HAP-1 (cell line): ENCODE results near the gene ACR.

Experiments used
- DNase-seq, 2 experiments: peaks; one replicate each; pipeline ENCODE4 v3.0.0-alpha.2; 2016 to 2020; ENCODE audit warnings: low spot score in 2 of 2
- H3K27me3 ChIP-seq: fragments of 250-450 bp; sonication (Bioruptor Pico); 2 replicates; pipeline ENCODE4 v1.5.1; 2020; ENCODE audit warnings: low read depth, mild to moderate bottlenecking, moderate library complexity
- H3K36me3 ChIP-seq: fragments of 250-450 bp; sonication (Bioruptor Pico); replicated peaks from 2 replicates; pipeline ENCODE4 v1.5.1; 2020; ENCODE audit warnings: mild to moderate bottlenecking
- H3K4me1 ChIP-seq: fragments of 250-450 bp; sonication (Bioruptor Pico); 2 replicates; pipeline ENCODE4 v1.5.1; 2020; ENCODE audit warnings: mild to moderate bottlenecking
- H3K4me3 ChIP-seq: fragments of 250-450 bp; sonication (Bioruptor Pico); 2 replicates; pipeline ENCODE4 v1.5.1; 2020; ENCODE audit warnings: mild to moderate bottlenecking, moderate library complexity
- H3K9me3 ChIP-seq: fragments of 250-450 bp; sonication (Bioruptor Pico); 2 replicates; pipeline ENCODE4 v1.5.1; 2020; ENCODE audit warnings: mild to moderate bottlenecking, moderate library complexity
- in situ Hi-C: fragments of 300-500 bp; cut with MboI; formaldehyde crosslinking; loops from 3 replicates; pipeline ENCODE4 v1.14.3; 2020; ENCODE audit warnings: low sequenced_read_pairs, inconsistent platforms, mixed read lengths

ACR gene

GRCh38 chr22:50699001-50699755, 38.8 kb upstream of the ACR start:
- DNase-seq: no peak
- Histone ChIP-seq H3K27me3 (no peaks in the 10 kb centered on the region), H3K9me3 (no peaks in the 10 kb centered on the region), H3K4me1 (no peaks in the 10 kb centered on the region), H3K36me3 (no peaks in the 10 kb centered on the region), H3K4me3 (no peak overlapping the region)
- in situ Hi-C loops: no loop called here

GRCh38 chr22:50699756-50700386, 38.1 kb upstream of the ACR start:
- Histone ChIP-seq H3K4me3 (no peak overlapping the region), H3K4me1 (no peaks in the 10 kb centered on the region), H3K27me3 (no peaks in the 10 kb centered on the region), H3K9me3 (no peaks in the 10 kb centered on the region), H3K36me3 (no peaks in the 10 kb centered on the region)
- in situ Hi-C loops: no loop called here
- no peak for DNase-seq

- no peak overlapping the region for H3K4me3 ChIP-seq
- H3K36me3 ChIP-seq: no peaks in the 10 kb centered on the region
- DNase-seq: no peak
- H3K9me3 ChIP-seq: no peaks in the 10 kb centered on the region
- no peaks in the 10 kb centered on the region for H3K27me3 ChIP-seq
- in situ Hi-C loops: no loop called here
- no peaks in the 10 kb centered on the region for H3K4me1 ChIP-seq
Observed at GRCh38 chr22:50700387-50701075, 37.5 kb upstream of the ACR start.

GRCh38 chr22:50701076-50701419, 37.0 kb upstream of the ACR start:
- no peaks in the 10 kb centered on the region for H3K36me3 ChIP-seq
- H3K4me1 ChIP-seq: no peaks in the 10 kb centered on the region
- no peaks in the 10 kb centered on the region for H3K9me3 ChIP-seq
- no peaks in the 10 kb centered on the region for H3K27me3 ChIP-seq
- in situ Hi-C loops: no loop called here
- H3K4me3 ChIP-seq: no peak overlapping the region
- no peak for DNase-seq

DNA sequence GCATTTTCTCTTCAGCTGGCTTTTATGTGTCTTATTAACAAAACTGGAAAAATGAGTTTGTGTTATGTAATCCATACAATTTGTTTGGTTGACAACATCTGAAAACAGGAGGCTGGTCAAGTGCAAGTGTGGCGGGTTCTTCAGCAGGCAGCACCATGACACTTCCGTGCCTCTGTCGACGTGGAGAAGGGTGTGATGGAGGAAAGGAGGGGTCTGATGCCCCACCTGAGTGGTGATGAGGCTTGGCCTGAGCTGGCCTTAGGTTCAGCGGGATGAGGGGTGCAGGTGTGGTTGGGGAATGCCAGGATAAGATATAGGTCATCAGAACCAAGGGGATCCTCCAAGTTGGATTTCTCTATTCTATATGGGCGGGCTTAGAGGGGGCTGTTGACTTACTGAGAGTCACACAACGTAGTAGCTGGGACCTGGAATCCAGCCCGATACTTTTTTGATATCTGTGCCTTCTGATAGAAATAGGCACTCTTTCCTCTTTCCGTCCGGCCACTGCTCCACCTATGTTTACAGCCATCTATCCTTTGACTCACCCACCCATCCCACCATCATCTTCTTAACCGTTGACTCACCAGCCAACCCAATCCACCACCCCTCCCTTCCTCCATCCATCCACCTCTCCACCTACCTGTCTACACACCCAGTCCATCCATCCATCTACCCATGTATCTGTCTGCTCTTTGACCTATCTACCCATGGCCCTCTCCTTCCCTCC, 36.4 kb upstream of the ACR start:
- in situ Hi-C loops: no loop called here
- no peak overlapping the region for H3K4me3 ChIP-seq
- no peaks in the 10 kb centered on the region for H3K4me1 ChIP-seq
- DNase-seq: no peak
- no peaks in the 10 kb centered on the region for H3K27me3 ChIP-seq
- no peaks in the 10 kb centered on the region for H3K36me3 ChIP-seq
- H3K9me3 ChIP-seq: no peaks in the 10 kb centered on the region

- H3K4me1 ChIP-seq: no peaks in the 10 kb centered on the region
- in situ Hi-C loops: no loop called here
- no peaks in the 10 kb centered on the region for H3K9me3 ChIP-seq
- no peaks in the 10 kb centered on the region for H3K27me3 ChIP-seq
- no peaks in the 10 kb centered on the region for H3K36me3 ChIP-seq
- DNase-seq: no peak
- no peak overlapping the region for H3K4me3 ChIP-seq
Observed at GRCh38 chr22:50702261-50702671, 35.7 kb upstream of the ACR start.

DNA sequence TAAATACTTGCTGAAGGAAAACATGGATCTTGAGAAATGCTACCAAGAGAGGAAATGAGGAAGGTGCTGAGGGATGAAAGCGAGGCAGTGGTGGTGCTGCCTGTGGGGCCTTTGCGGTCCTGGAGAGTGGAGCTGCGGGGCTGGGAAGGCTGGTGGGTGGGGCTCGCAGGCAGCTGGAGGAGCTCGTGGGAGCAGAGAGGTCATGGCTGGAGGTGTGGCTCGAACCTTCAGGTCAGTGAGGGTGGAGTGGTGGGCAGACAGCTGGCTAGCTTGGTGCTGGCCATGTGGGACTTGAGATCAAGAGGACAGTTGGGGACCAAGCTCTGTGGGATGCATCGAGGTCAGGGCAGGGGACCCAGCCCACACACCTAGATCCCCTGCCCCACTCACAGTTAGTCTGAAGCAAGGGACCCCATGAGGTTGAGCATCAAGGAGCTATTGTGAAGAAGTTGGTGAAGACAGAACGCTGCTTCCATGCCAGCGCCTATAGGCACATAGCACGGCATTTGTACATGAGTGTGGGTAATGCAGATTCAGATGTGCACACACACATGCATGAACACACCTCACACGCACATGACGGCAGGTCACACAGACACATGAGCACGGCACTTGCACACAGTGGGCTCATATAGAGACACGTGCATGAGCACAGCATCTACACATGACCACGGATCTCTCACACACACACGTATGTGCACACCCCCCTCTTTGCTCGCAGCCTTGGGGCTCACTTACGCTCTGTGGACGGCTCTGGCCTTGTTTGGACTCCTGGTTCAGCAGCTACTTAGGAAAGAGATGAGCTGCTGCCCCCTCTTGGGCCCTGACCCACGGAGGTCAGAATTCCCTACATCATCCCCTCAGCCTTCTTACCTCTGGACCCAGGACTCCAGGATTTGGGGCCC, 34.9 kb upstream of the ACR start:
- H3K4me3 ChIP-seq: no peak overlapping the region

GRCh38 chr22:50703726-50704509, 34.1 kb upstream of the ACR start:
- in situ Hi-C loops: no loop called here
- Histone ChIP-seq H3K9me3 (no peaks in the 10 kb centered on the region), H3K27me3 (no peaks in the 10 kb centered on the region), H3K36me3 (no peaks in the 10 kb centered on the region), H3K4me1 (no peaks in the 10 kb centered on the region), H3K4me3 (no peak overlapping the region)
- DNase-seq: no peak

More for the DNA sequence above, 34.9 kb upstream of the ACR start:
- Histone ChIP-seq H3K4me1 (no peaks in the 10 kb centered on the region), H3K9me3 (no peaks in the 10 kb centered on the region), H3K27me3 (no peaks in the 10 kb centered on the region), H3K36me3 (no peaks in the 10 kb centered on the region)
- in situ Hi-C loops: no loop called here
- no peak for DNase-seq

- Histone ChIP-seq H3K4me3 (no peak overlapping the region), H3K4me1 (no peaks in the 10 kb centered on the region), H3K9me3 (no peaks in the 10 kb centered on the region), H3K27me3 (no peaks in the 10 kb centered on the region), H3K36me3 (no peaks in the 10 kb centered on the region)
- no peak for DNase-seq
- in situ Hi-C loops: loop anchor here (5.0 kb wide), 1 partner anchor 57 kb away; no protein-coding TSS in a partner anchor
Observed at GRCh38 chr22:50704510-50705218, 33.3 kb upstream of the ACR start.

DNA sequence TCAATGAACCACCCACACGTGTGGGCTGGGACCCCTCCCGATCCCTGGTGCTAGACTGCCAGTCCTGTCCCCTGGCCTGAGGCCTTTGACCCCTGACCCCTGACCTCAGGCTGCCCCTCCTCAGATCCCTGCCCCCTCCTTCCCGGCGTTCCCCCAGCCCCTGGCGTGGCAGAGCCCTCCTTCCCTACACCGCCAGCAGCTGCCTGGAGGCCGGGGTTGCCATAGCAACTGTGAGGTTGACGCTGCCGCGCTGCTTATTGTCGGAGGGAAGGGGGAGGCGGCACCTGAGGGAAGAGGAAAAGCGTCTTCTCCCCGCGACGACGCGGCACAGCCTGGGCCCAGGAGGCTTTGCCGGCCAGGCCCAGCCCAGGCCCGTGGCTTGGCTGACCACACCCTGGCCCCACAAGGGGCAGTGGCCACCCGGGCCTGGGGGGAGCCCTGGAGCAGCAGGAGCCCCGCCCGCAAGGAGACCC, 32.7 kb upstream of the ACR start:
- no peaks in the 10 kb centered on the region for H3K4me1 ChIP-seq
- in situ Hi-C loops: loop anchor here (5.0 kb wide), 1 partner anchor 58 kb away; no protein-coding TSS in a partner anchor
- H3K36me3 ChIP-seq: no peaks in the 10 kb centered on the region
- H3K4me3 ChIP-seq: no peak overlapping the region
- H3K27me3 ChIP-seq: no peaks in the 10 kb centered on the region
- H3K9me3 ChIP-seq: no peaks in the 10 kb centered on the region
- DNase-seq: peak; percentile 28 to 76

DNA sequence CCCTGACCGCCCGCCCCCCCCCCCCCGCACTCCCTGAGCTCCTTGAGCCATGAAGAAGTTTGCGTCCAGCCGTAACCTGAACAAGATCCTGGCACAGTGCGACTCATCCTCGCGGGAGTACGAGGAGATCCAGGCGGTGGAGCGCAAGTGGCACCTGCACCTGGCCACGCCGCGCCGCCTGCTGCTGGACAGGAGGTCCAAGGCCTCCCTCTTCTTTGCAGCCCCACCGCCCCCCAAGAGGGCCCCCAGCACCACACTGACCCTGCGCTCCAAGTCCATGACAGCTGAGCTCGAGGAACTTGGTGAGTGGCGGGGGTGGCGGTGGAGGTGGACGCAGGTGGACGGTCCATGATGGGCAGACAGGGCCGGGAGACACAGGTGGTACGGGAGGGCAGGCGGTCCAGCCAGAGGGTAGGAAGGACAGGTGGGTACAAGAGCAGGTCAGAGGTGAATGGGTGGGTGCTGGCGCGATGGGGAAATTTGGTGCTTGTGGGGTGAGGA, 32.1 kb upstream of the ACR start:
- no peaks in the 10 kb centered on the region for H3K36me3 ChIP-seq

More for the DNA sequence above, 32.1 kb upstream of the ACR start:
- H3K4me3 ChIP-seq: no peak overlapping the region
- no peaks in the 10 kb centered on the region for H3K4me1 ChIP-seq
- H3K27me3 ChIP-seq: no peaks in the 10 kb centered on the region
- in situ Hi-C loops: loop anchor here (5.0 kb wide), 1 partner anchor 59 kb away; no protein-coding TSS in a partner anchor
- no peaks in the 10 kb centered on the region for H3K9me3 ChIP-seq
- no peak for DNase-seq
